ENCODE results near the gene FABP6. TPM values are rescaled to one million over a fixed set of nuclear protein-coding genes. Genes with fewer than 3 reads are reported as not detected.
A peak's percentile ranks its signal among the peaks of the same experiment; 100 is the strongest.
"Not testable (repeated sequence)": the region's sequence is repeated elsewhere in the genome, so short reads cannot be mapped to it uniquely, and the experiment has no call there.

Gene FABP6
- total and polyA plus RNA-seq, 2 donors = 0.68 to 1.4 TPM

GRCh38 chr5:160237571-160238093 is 8.3 kb downstream of the FABP6 start:
- Histone ChIP-seq H3K27ac (ENCODE audit: low read depth) (no peak overlapping the region), H3K4me3 (ENCODE audit: low read depth, low read length) (no peak overlapping the region), H3K4me1 (ENCODE audit: insufficient read depth) (no peaks in the 10 kb centered on the region), H3K36me3 (ENCODE audit: insufficient read depth) (no peaks in the 10 kb centered on the region)
- WGBS = 65% methylated on average over 5 of the region's 5 CpGs
- no peak for DNase-seq (ENCODE audit: extremely low spot score)

DNA sequence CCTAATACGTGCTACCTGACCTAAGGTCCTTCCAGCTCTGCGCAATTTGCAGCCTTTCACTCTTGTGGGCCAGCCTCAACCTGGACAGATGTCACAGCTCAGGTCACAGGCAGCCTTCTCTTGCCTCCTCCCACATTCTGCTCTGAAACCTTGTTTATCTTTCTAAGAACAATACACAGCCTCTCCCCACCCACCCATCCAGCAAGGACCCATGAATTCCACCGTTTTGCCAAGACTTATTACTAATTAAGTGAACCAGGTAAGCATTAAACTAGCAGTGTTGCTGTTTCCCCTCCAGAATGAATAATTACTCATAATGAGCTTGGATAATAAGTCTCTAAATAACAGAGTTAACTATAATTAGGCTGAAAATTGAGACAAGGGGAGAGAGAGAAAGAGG is 11.0 kb downstream of the FABP6 start:
- no peaks in the 10 kb centered on the region for H3K4me1 ChIP-seq (ENCODE audit: insufficient read depth)
- no peak overlapping the region for H3K27ac ChIP-seq (ENCODE audit: low read depth)
- 62% methylated on average over 3 of the region's 3 CpGs for WGBS
- no peak overlapping the region for H3K4me3 ChIP-seq (ENCODE audit: low read depth, low read length)
- DNase-seq (ENCODE audit: extremely low spot score) = no peak
- H3K36me3 ChIP-seq (ENCODE audit: insufficient read depth) = no peaks in the 10 kb centered on the region

GRCh38 chr5:160242145-160242544 is 12.8 kb downstream of the FABP6 start:
- no peak overlapping the region for H3K27ac ChIP-seq (ENCODE audit: low read depth)
- 77% methylated on average over 3 of the region's 3 CpGs for WGBS
- DNase-seq (ENCODE audit: extremely low spot score) = no peak
- no peaks in the 10 kb centered on the region for H3K36me3 ChIP-seq (ENCODE audit: insufficient read depth)
- no peaks in the 10 kb centered on the region for H3K4me1 ChIP-seq (ENCODE audit: insufficient read depth)
- H3K4me3 ChIP-seq (ENCODE audit: low read depth, low read length) = no peak overlapping the region

GRCh38 chr5:160245506-160246086 is 16.3 kb downstream of the FABP6 start:
- WGBS = 75% methylated on average over 9 of the region's 9 CpGs
- Histone ChIP-seq H3K36me3 (ENCODE audit: insufficient read depth) (no peaks in the 10 kb centered on the region), H3K27ac (ENCODE audit: low read depth) (no peak overlapping the region), H3K4me1 (ENCODE audit: insufficient read depth) (no peaks in the 10 kb centered on the region), H3K4me3 (ENCODE audit: low read depth, low read length) (no peak overlapping the region)
- no peak for DNase-seq (ENCODE audit: extremely low spot score)

DNA sequence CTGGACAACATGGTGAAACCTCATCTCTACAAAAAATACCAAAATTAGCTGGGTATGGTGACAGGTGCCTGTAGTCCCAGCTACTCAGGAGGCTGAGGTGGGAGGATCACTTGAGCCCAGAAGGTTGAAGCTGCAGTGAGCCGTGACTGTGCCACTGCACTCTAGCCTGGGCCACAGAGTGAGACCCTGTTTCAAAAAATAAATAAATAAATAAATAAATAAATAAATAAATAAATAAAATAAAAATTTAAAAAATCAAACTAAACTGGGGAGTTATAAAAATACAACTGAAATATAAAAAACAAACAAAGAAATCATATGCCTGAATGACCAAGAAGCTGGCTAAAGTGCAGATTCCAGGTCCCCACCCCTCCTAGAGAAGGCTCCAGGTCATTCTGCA is 20.3 kb downstream of the FABP6 start:
- not testable (repeated sequence) for H3K36me3 ChIP-seq (ENCODE audit: insufficient read depth); H3K4me3 ChIP-seq (ENCODE audit: low read depth, low read length); DNase-seq (ENCODE audit: extremely low spot score); H3K27ac ChIP-seq (ENCODE audit: low read depth); H3K4me1 ChIP-seq (ENCODE audit: insufficient read depth)
- WGBS = 98% methylated on average over 1 of the region's 1 CpG

DNA sequence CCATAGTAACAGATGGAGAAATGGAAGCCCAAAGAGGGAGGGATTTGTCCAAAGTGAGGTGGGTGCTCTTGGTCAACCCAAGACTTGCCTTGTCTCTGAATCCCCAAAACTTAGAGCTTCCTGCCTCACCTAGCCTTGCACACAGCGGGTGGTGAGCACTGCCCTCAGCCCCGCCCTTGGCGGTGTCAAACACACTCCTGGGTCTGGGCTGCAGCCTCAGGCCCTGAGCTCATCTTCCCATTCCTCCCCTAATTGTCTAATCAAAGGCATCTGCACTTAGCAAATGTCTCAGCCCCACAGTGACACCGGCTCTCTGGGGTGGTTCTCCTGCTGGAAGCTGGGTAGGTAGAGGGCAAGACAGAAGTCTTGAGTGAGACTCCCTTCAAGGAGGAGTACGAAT is 20.9 kb downstream of the FABP6 start:
- no peaks in the 10 kb centered on the region for H3K4me1 ChIP-seq (ENCODE audit: insufficient read depth)
- DNase-seq (ENCODE audit: extremely low spot score) = no peak
- H3K4me3 ChIP-seq (ENCODE audit: low read depth, low read length) = no peak overlapping the region
- 94% methylated on average over 5 of the region's 5 CpGs for WGBS
- no peaks in the 10 kb centered on the region for H3K36me3 ChIP-seq (ENCODE audit: insufficient read depth)
- H3K27ac ChIP-seq (ENCODE audit: low read depth) = no peak overlapping the region

DNA sequence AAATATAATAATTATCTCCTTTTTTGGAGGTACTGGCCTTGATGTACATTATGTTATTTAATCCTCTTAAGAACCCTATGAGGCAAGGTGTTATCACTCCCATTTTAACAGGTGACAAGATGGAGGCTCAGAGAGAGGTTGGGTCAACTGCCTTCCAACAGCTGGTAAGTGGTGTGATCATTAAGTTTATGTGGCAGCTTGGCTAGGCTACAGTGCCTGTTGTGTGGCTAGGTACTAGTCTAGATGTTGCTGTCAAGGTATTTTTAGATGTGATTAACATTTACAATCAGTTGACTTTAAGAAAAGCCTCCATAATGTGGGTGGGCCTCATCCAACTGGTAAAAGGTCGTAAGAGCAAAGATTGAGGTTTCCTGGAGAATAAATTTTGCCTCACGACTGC is 21.5 kb downstream of the FABP6 start:
- DNase-seq (ENCODE audit: extremely low spot score) = no peak
- Histone ChIP-seq H3K27ac (ENCODE audit: low read depth) (no peak overlapping the region), H3K36me3 (ENCODE audit: insufficient read depth) (no peaks in the 10 kb centered on the region), H3K4me1 (ENCODE audit: insufficient read depth) (no peaks in the 10 kb centered on the region), H3K4me3 (ENCODE audit: low read depth, low read length) (no peak overlapping the region)
- 80% methylated on average over 2 of the region's 2 CpGs for WGBS

DNA sequence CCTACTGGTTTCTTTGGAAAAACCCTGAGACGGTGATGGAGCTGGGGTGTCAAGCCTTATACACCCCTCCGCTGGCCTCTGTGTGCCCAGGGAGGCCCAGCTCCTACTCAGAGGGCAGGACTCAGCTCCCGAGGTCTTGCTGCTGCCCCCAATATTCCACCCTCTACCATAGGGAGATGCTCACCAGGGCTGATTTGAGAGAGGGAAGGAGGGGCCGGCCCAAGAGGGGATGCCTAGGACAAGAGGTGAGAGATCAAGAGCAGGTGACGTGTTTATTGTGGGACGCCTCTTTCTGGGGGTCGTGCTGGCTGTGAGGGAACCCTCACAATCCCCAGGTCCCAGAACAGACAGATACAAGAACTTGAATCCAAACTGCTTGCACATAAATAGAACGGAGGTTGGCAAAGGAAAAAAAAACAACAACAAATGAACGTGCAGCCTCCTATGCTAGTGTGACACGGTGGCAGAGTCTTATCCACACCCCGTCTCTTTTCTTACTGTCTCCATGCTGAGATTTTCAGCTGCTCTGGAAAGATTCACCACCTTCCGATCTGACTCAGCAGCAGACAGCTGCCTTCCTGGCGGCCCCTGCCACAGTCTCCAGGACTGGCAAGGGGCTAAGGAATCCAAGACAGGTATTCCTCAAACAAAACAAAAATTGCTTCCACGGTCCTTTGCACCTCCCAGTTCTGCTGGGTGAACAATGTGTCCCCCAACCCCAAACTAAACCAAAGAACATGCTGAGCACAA is 22.3 kb downstream of the FABP6 start:
- H3K4me1 ChIP-seq (ENCODE audit: insufficient read depth) = no peaks in the 10 kb centered on the region
- WGBS = 83% methylated on average over 14 of the region's 14 CpGs

GRCh38 chr5:160252916-160253315 is 23.6 kb downstream of the FABP6 start:
- Histone ChIP-seq H3K4me3 (ENCODE audit: low read depth, low read length) (no peak overlapping the region), H3K4me1 (ENCODE audit: insufficient read depth) (no peaks in the 10 kb centered on the region), H3K36me3 (ENCODE audit: insufficient read depth) (no peaks in the 10 kb centered on the region), H3K27ac (ENCODE audit: low read depth) (no peak overlapping the region)
- 92% methylated on average over 9 of the region's 9 CpGs for WGBS
- no peak for DNase-seq (ENCODE audit: extremely low spot score)

More for the DNA sequence above, 22.3 kb downstream of the FABP6 start:
- Histone ChIP-seq H3K36me3 (ENCODE audit: insufficient read depth) (no peaks in the 10 kb centered on the region), H3K27ac (ENCODE audit: low read depth) (no peak overlapping the region), H3K4me3 (ENCODE audit: low read depth, low read length) (no peak overlapping the region)
- no peak for DNase-seq (ENCODE audit: extremely low spot score)

GRCh38 chr5:160253441-160253840 is 24.1 kb downstream of the FABP6 start:
- WGBS = 92% methylated on average over 17 of the region's 17 CpGs
- H3K4me3 ChIP-seq (ENCODE audit: low read depth, low read length) = no peak overlapping the region
- DNase-seq (ENCODE audit: extremely low spot score) = no peak
- H3K27ac ChIP-seq (ENCODE audit: low read depth) = no peak overlapping the region
- H3K4me1 ChIP-seq (ENCODE audit: insufficient read depth) = no peaks in the 10 kb centered on the region
- no peaks in the 10 kb centered on the region for H3K36me3 ChIP-seq (ENCODE audit: insufficient read depth)

GRCh38 chr5:160254706-160255105 is 25.4 kb downstream of the FABP6 start:
- no peak overlapping the region for H3K27ac ChIP-seq (ENCODE audit: low read depth)
- no peak for DNase-seq (ENCODE audit: extremely low spot score)
- H3K4me3 ChIP-seq (ENCODE audit: low read depth, low read length) = no peak overlapping the region
- 95% methylated on average over 6 of the region's 6 CpGs for WGBS
- H3K36me3 ChIP-seq (ENCODE audit: insufficient read depth) = no peaks in the 10 kb centered on the region
- no peaks in the 10 kb centered on the region for H3K4me1 ChIP-seq (ENCODE audit: insufficient read depth)

DNA sequence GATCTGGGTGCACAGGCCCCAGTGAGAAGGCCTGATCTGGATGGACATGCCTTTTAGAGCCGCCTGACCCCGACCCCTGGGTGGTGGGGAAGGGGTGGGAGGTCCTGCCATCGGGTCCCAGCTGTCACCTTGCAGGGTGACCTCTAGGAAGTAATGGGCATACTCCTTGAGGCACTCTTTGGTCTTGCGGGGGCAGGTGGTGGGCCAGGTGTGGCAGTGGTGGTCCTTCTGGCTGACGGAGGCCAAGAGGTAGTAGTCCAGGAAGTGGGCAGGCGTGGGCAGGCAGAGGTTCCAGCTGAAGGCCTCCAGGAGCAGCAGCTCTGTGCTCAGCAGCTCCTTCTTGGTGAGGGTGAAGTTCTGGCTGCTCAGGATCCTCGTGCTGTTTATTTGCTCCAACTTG is 30.0 kb downstream of the FABP6 start:
- no peak for DNase-seq (ENCODE audit: extremely low spot score)
- no peaks in the 10 kb centered on the region for H3K4me1 ChIP-seq (ENCODE audit: insufficient read depth)
- H3K36me3 ChIP-seq (ENCODE audit: insufficient read depth) = no peaks in the 10 kb centered on the region
- no peak overlapping the region for H3K27ac ChIP-seq (ENCODE audit: low read depth)
- WGBS = 93% methylated on average over 7 of the region's 7 CpGs
- H3K4me3 ChIP-seq (ENCODE audit: low read depth, low read length) = no peak overlapping the region

GRCh38 chr5:160260006-160260775 is 30.9 kb downstream of the FABP6 start:
- no peak for DNase-seq (ENCODE audit: extremely low spot score)
- Histone ChIP-seq H3K36me3 (ENCODE audit: insufficient read depth) (no peaks in the 10 kb centered on the region), H3K27ac (ENCODE audit: low read depth) (peak overlapping the region; percentile 39), H3K4me3 (ENCODE audit: low read depth, low read length) (no peak overlapping the region), H3K4me1 (ENCODE audit: insufficient read depth) (no peaks in the 10 kb centered on the region)
- WGBS = 89% methylated on average over 14 of the region's 14 CpGs

All from urinary bladder (tissue), 4 donors.